Measurements from ENCODE around the gene SNTG2.
"Not testable (repeated sequence)": the region's sequence is repeated elsewhere in the genome, so short reads cannot be mapped to it uniquely, and the experiment has no call there.

Gene SNTG2

DNA sequence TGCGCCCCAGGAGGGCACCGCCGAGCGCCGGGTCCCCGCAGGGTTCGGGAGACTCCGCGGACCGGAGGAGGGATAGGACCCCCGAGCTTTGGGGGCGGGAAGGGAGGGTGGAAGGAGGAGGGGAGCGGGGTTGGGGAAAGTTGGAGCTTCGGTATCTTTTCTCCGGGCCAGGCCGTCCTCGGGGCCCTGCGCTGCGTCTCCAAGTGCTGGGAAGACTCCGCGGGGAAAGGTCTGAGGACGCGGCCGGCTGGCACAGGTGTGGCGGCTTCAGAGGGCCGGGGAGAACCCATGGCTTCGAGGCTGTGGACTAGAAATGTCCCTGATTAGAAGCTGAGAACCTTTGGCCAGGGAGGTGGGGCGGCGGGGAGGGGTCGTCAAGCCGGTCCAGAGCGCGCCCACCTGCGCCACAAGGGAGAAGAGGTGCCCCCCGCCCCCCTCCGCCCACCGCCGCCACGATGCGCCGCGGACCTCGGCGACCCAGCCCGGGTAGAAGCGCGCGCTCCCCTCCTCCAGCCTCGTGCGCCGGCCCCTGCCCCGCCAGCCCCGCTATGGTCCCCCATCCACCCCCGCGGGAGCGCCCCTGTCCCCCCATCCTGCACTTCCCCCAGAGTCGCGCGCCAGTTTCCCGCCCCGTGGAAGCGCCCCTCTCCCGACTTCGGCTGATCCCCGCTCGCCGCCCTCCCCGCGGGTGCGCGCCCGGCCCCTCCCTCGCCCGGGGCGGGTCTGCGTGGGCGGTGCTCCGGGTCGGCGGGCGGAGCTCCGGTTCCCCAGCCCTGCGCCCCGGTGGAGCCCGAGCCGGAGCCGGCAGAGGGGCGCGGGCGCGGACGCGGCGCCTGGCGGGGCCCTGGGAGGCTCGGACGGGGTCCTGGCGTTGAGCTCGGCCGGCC, at the start of gene SNTG2:
TSS of gene SNTG2 (plus strand) at position 770 of the 887 bp plus-strand sequence. CDS start 148 bp downstream, outside the sequence.
- FAIRE-seq = no peak
- no peak for DNase-seq (ENCODE audit: low spot score)

- no peak for FAIRE-seq
- DNase-seq (ENCODE audit: low spot score) = no peak
Observed at GRCh38 chr2:902584-902983, 48.1 kb upstream of the SNTG2 start.

- no peak for DNase-seq (ENCODE audit: low spot score)
- no peak for FAIRE-seq
Observed at GRCh38 chr2:903223-903900, 47.3 kb upstream of the SNTG2 start.

- FAIRE-seq = no peak
- DNase-seq (ENCODE audit: low spot score) = no peak
Observed at GRCh38 chr2:904246-905024, 46.2 kb upstream of the SNTG2 start.

- DNase-seq (ENCODE audit: low spot score) (no peak), FAIRE-seq (no peak)
Observed at GRCh38 chr2:905091-905832, 45.4 kb upstream of the SNTG2 start.

DNA sequence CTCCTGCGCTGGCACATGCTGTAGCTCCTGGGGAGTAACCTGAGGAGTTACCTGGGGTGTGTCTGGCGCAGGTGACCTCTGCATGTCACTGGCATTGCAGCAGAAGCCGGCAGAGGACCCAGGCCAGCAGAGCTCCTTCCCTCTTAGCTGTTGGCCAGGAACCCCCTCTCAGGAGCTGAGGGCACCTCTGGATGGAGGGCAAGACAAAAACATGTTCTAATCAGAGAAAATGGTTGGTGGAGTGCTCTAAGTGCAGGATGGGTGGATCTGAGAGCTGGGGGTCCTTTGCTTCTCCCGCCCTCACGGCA, 44.9 kb upstream of the SNTG2 start:
- FAIRE-seq = no peak
- no peak for DNase-seq (ENCODE audit: low spot score)

DNA sequence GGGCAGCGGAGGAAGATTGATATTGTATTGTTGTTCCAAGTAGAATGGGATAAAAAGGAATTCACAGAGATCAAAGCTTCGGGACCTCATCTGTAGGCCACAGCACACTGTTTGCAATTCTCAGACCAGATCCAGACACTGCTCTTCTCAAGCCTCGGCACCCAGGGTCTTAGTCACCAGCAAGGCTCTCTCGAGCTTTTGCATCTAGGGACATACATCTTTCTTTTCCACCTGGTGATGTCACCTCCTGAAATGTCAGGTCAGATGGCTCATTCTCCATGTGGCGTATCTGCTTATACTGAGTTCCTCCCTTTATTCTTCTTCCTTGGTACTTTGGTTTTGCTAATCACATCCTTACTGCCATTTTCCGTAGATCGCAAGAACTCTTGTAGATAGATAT, 42.9 kb upstream of the SNTG2 start:
- FAIRE-seq (no peak), DNase-seq (ENCODE audit: low spot score) (no peak)

GRCh38 chr2:908568-908967, 42.1 kb upstream of the SNTG2 start:
- FAIRE-seq (no peak), DNase-seq (ENCODE audit: low spot score) (no peak)

DNA sequence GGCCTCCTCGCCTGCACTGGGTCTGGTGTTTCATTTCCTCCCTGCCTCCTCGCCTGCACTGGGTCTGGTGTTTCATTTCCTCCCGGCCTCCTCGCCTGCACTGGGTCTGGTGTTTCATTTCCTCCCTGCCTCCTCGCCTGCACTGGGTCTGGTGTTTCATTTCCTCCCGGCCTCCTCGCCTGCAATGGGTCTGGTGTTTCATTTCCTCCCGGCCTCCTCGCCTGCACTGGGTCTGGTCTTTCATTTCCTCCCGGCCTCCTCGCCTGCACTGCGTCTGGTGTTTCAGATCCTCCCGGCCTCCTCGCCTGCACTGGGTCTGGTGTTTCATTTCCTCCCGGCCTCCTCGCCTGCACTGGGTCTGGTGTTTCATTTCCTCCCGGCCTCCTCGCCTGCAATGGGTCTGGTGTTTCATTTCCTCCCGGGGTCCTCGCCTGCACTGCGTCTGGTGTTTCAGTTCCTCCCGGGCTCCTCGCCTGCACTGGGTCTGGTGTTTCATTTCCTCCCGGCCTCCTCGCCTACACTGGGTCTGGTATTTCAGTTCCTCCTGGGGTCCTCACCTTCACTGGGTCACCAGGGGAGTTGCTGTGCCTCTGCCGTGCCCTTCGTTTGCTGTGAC, 40.8 kb upstream of the SNTG2 start:
- not testable (repeated sequence) for DNase-seq (ENCODE audit: low spot score); FAIRE-seq

GRCh38 chr2:910698-911097, 40.0 kb upstream of the SNTG2 start:
- DNase-seq (ENCODE audit: low spot score) (no peak), FAIRE-seq (no peak)

DNA sequence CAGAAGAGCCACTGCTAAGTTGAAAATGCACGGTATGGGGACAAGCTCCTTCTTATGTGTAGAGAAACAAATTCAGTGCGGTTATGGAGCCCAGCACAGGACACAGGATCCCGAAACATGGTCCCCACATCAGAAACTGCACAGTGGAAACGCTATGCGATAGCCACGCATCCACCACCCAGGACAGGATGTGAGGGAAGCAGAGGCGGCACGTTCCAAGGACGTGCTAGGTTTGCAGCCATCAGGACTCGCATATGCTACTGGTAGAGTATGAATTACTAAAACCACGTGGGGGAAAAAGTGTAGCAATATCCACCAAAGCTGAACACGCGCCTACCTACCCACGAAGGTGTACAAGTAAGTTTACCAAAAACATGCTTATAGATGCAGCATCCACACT, 34.7 kb upstream of the SNTG2 start:
- FAIRE-seq = no peak
- DNase-seq (ENCODE audit: low spot score) = no peak

DNA sequence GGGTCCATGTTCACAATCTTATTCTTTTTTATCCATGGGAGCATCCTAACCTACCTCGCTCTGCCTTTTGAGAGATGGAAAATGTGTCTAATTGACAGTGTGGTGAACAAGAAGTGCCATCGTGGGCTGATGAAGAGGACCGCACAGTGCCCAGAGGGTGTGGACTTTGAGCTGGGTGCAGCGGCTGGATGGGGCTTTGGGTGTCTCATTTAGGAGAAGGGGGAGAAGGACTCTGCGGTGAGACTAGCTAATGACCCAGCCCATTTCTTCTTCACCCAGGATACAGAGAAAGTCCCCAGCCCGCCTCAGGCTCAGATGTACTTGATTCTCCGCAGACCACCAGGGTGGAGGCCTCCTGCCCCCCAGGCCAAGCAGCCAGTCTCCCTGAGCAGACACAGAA, 33.7 kb upstream of the SNTG2 start:
- FAIRE-seq (no peak), DNase-seq (ENCODE audit: low spot score) (no peak)

DNA sequence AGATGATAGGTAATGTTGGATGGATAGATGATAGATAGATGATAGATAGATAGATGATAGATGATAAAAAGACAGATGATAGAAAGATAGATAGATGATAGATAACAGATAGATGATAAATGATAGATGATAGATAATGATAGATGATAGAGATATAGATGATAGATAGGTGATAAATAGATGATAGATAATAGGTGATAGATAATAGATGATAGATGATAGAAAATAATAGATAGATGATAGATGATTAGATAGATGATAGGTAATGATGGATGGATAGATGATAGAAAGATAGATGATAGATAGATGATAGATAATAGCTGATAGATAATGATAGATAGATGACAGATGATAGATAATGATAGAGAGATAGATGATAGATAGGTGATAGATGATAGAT, 31.0 kb upstream of the SNTG2 start:
- FAIRE-seq = no peak
- no peak for DNase-seq (ENCODE audit: low spot score)

DNA sequence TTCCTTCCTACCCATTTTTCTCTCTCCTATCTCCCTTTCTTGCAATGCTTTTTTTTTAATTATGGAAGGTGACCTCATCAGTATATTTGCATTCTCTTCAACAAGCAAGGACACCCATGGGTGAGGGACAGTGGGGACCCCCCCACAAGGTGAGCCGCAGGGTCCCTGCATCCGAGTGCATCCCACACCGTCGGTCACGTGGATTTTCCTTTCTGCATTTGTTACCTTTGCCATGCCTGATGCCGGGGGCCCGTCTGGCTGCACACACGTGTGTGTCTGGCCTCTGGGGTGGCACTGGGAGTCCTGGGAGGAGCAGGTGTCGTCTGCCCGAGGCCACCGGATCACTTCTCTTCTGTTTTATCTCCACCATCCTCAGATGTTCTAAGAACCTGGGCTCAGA, 30.1 kb upstream of the SNTG2 start:
- FAIRE-seq = no peak

GRCh38 chr2:920999-921398, 29.6 kb upstream of the SNTG2 start:
- DNase-seq (ENCODE audit: low spot score) (no peak), FAIRE-seq (no peak)

More for the DNA sequence above, 30.1 kb upstream of the SNTG2 start:
- DNase-seq (ENCODE audit: low spot score) = no peak

DNA sequence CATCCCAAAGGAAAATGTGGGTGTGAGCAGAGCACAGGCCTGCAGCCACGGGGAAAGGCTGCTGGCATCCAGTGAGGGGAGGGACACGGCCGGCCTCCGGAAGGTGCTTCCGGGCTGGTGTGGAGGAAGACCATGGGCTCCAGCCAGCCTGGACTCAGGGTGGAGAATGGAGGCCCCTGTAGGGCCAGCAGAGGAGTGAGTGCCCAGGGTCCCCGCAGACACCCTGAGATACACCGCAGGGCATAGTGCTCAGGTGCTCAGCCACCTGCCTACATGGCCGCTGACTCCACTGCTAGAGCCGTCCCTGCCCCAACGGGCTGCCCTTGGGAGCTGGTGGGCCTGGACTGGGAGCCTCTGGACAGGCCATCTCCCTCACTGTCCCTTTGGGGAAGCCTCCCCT, 28.5 kb upstream of the SNTG2 start:
- FAIRE-seq (no peak), DNase-seq (ENCODE audit: low spot score) (no peak)

- no peak for FAIRE-seq
- DNase-seq (ENCODE audit: low spot score) = no peak
Observed at GRCh38 chr2:923832-924601, 26.6 kb upstream of the SNTG2 start.

GRCh38 chr2:924701-925100, 25.9 kb upstream of the SNTG2 start:
- FAIRE-seq = no peak

GRCh38 chr2:925309-925708, 25.3 kb upstream of the SNTG2 start:
- no peak for FAIRE-seq
- DNase-seq (ENCODE audit: low spot score) = no peak

More at GRCh38 chr2:924701-925100, 25.9 kb upstream of the SNTG2 start:
- no peak for DNase-seq (ENCODE audit: low spot score)

DNA sequence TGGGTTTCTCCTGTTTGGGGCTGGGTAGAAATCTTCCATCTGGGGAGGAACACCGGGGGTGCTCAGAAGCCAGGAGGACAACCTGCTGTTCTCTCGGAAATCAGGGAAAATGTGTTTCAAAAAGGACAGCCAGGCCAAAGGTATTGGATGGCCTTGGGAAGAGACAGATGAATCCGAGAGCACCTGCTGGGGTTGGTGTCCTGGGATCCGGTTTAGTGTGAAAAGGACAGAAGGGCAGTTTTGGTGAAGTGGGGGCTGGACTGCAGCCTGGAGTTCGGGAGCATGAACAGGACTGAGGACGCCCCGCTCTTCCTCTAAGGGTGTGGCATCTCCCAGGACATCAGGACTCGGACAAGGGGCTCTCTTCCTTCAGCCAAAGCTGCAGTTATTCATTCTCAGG, 24.9 kb upstream of the SNTG2 start:
- no peak for DNase-seq (ENCODE audit: low spot score)
- no peak for FAIRE-seq

Data from RCC 7860 (cell line).